ENCODE results near the gene CELF5.

- TF ChIP-seq EZH2 (IDR thresholded peaks at IDR 0.05) (no peak), ZFX (IDR thresholded peaks at IDR 0.05) (no peak), SIN3A (IDR thresholded peaks at IDR 0.05; ENCODE audit: low read depth) (no peak), POLR2A (IDR thresholded peaks at IDR 0.05; ENCODE audit: borderline replicate concordance, extremely low read depth, insufficient read depth, insufficient read length) (no peak)
Observed at GRCh38 chr19:3192228-3192635, 32.2 kb upstream of the CELF5 start.

Measured in HCT116 (cell line).